ENCODE measurements around the gene SERPINH1.

- TF ChIP-seq, protein P1, sequence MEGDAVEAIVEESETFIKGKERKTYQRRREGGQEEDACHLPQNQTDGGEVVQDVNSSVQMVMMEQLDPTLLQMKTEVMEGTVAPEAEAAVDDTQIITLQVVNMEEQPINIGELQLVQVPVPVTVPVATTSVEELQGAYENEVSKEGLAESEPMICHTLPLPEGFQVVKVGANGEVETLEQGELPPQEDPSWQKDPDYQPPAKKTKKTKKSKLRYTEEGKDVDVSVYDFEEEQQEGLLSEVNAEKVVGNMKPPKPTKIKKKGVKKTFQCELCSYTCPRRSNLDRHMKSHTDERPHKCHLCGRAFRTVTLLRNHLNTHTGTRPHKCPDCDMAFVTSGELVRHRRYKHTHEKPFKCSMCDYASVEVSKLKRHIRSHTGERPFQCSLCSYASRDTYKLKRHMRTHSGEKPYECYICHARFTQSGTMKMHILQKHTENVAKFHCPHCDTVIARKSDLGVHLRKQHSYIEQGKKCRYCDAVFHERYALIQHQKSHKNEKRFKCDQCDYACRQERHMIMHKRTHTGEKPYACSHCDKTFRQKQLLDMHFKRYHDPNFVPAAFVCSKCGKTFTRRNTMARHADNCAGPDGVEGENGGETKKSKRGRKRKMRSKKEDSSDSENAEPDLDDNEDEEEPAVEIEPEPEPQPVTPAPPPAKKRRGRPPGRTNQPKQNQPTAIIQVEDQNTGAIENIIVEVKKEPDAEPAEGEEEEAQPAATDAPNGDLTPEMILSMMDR (IDR thresholded peaks at IDR 0.05) = peak in 3 of 6 experiments; percentile 14 to 37 (median 34)
- peak; percentile 12 to 64 for TF ChIP-seq POLR2A (IDR thresholded peaks at IDR 0.05)
Observed at GRCh38 chr11:75582895-75583717, 21.1 kb downstream of the SERPINH1 start.
